Activated B cell treated with CpG ODN at 0.5 μM for 24 hours (primary cell): ENCODE results near the gene PSMC4. TPM values are rescaled to one million over a fixed set of nuclear protein-coding genes. Genes with fewer than 3 reads are reported as not detected.
"Not testable (repeated sequence)": the region's sequence is repeated elsewhere in the genome, so short reads cannot be mapped to it uniquely, and the experiment has no call there.

Source experiments
- ATAC-seq: fragments of 200-7000 bp; cut with Tn5 transposase; one replicate; pipeline ENCODE4 v1.10.0; 2021; ENCODE audit warnings: low read depth, mild to moderate bottlenecking, moderate library complexity
- CTCF ChIA-PET: fragments of 350-600 bp; sonication (Branson Sonifier 250); formaldehyde crosslinking; loops from one replicate; lab custom pipeline; 2021; ENCODE audit warnings: antibody characterized with exemption; lab: Charles Lee
- POLR2A ChIA-PET: fragments of 350-600 bp; sonication (Branson Sonifier 250); formaldehyde crosslinking; loops from one replicate; lab custom pipeline; 2021; ENCODE audit warnings: antibody characterized with exemption; lab: Charles Lee
- DNase-seq: peaks from one replicate; pipeline ENCODE4 v3.0.0; 2022
- H3K27ac Mint-ChIP-seq: one replicate; pipeline ENCODE4 v1.8.0; 2020; ENCODE audit warnings: mixed read lengths
- H3K27me3 Mint-ChIP-seq: one replicate; pipeline ENCODE4 v1.8.0; 2021; ENCODE audit warnings: mixed read lengths
- H3K36me3 Mint-ChIP-seq: one replicate; pipeline ENCODE4 v1.8.0; 2021; ENCODE audit warnings: low read depth, mixed read lengths
- H3K4me1 Mint-ChIP-seq: one replicate; pipeline ENCODE4 v1.8.0; 2021; ENCODE audit warnings: mixed read lengths
- H3K4me3 Mint-ChIP-seq: one replicate; pipeline ENCODE4 v1.8.0; 2020; ENCODE audit warnings: mild to moderate bottlenecking, mixed read lengths
- H3K9me3 Mint-ChIP-seq: one replicate; pipeline ENCODE4 v1.8.0; 2020; ENCODE audit warnings: mixed read lengths
- intact Hi-C: fragments of 100-400 bp; cut with micrococcal nuclease; formaldehyde crosslinking; loops from one replicate; pipeline ENCODE4 v1.15.1; 2024
- total RNA-seq: library from RNA; stranded (reverse); gene quantifications from 2 replicates; pipeline ENCODE4 v1.2.3, GENCODE V29; 2022
- TF ChIP-seq, protein P1 (sequence below): fragments of 200-600 bp; IDR thresholded peaks from one replicate; pipeline ENCODE4 v1.8.0; 2022; ENCODE audit warnings: antibody characterized with exemption, mild to moderate bottlenecking

PSMC4 gene
- total RNA-seq, 1 donor from 2014 or later: 115 TPM

DNA sequence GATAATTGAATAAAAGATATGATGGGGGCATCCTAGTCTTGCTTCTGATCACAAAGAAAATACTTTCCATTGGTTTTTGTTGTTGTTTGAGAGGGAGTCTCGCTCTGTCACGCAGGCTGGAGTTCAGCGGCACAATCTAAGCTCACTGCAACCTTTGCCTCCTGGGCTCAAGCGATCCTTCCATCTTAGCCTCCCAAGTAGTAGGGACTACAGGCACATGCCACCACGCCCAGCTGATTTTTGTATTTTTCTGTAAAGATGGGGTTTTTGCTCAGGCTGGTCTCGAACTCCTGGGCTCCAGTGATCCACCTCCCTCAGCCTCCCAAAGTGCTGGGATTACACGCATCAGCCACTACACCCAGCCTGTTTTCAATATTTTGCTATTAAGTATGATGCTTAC is 17.1 kb upstream of the PSMC4 start:
- peak; percentile 35 for ATAC-seq
- POLR2A ChIA-PET: interaction anchor here (0.6 to 3.5 kb wide), 15 partner anchors 8 to 1717 kb away, joined by 3 to 63 read pairs (median 4); partner anchors contain the start of genes DYRK1B, PSMC4 and ZNF546
- peaks cover 81% of the 10 kb centered on the region for H3K4me1 Mint-ChIP-seq

DNA sequence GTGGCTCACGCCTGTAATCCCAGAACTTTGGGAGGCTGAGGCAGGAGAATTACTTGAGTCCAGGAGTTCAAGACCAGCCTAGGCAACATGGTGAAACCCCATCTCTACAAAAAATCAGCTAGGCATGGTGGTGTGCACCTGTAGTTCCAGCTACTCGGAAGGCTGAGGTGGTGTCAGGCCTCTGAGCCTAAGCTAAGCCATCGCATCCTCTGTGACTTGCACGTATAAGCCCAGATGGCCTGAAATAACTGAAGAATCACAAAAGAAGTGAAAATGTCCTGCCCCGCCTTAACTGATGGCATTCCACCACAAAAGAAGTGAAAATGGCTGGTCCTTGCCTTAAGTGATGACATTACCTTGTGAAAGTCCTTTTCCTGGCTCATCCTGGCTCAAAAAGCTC is 13.1 kb upstream of the PSMC4 start:
- H3K27ac Mint-ChIP-seq, DNase-seq, H3K36me3 Mint-ChIP-seq, H3K4me3 Mint-ChIP-seq, H3K9me3 Mint-ChIP-seq, intact Hi-C loops, H3K27me3 Mint-ChIP-seq, ATAC-seq: not testable (repeated sequence)
- peaks cover 57% of the 10 kb centered on the region for H3K4me1 Mint-ChIP-seq
- POLR2A ChIA-PET: interaction anchor here (1.2 to 1.6 kb wide), 2 partner anchors 12 to 16 kb away, joined by 7 to 23 read pairs; partner anchors contain the start of gene PSMC4
- CTCF ChIA-PET: interaction anchor here (0.7 to 1.2 kb wide), 2 partner anchors 9 to 13 kb away, joined by 4 to 10 read pairs; partner anchors contain the start of gene PSMC4

More for the DNA sequence above, 17.1 kb upstream of the PSMC4 start:
- no peak for DNase-seq
- Mint-ChIP-seq H3K9me3 (peaks cover 2% of the 10 kb centered on the region), H3K36me3 (peaks cover 5% of the 10 kb centered on the region), H3K27me3 (no peaks in the 10 kb centered on the region), H3K27ac (peak overlapping the region; percentile 93), H3K4me3 (peak overlapping the region; percentile 28)
- CTCF ChIA-PET: interaction anchor here (0.7 to 1.7 kb wide), 4 partner anchors 12 to 23 kb away, joined by 4 to 39 read pairs (median 5); partner anchors contain the start of gene PSMC4
- TF ChIP-seq, protein P1, sequence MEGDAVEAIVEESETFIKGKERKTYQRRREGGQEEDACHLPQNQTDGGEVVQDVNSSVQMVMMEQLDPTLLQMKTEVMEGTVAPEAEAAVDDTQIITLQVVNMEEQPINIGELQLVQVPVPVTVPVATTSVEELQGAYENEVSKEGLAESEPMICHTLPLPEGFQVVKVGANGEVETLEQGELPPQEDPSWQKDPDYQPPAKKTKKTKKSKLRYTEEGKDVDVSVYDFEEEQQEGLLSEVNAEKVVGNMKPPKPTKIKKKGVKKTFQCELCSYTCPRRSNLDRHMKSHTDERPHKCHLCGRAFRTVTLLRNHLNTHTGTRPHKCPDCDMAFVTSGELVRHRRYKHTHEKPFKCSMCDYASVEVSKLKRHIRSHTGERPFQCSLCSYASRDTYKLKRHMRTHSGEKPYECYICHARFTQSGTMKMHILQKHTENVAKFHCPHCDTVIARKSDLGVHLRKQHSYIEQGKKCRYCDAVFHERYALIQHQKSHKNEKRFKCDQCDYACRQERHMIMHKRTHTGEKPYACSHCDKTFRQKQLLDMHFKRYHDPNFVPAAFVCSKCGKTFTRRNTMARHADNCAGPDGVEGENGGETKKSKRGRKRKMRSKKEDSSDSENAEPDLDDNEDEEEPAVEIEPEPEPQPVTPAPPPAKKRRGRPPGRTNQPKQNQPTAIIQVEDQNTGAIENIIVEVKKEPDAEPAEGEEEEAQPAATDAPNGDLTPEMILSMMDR: no peak
- intact Hi-C loops: loop anchor here (1.0 to 5.0 kb wide), 3 partner anchors 10 to 47 kb away; no protein-coding TSS in a partner anchor

DNA sequence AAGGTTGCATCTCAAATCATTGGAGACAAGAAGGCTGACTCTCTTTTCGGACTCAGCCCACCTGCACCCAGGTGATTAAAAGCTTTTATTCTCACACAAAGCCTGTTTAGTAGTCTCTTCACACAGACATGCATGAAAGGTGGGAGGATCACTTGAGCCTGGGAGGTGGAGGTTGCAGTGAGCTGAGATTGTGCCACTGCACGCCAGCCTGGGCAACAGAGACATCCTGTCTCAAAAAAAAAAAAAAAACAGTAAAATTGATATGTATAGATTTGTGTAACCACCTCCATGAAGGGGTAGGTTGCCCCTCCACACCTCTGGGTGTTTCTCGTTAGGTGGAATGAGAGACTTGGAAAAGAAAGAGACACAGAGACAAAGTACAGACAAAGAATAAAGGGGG is 12.0 kb upstream of the PSMC4 start:
- DNase-seq, intact Hi-C loops, H3K36me3 Mint-ChIP-seq, H3K9me3 Mint-ChIP-seq, CTCF ChIA-PET, H3K27me3 Mint-ChIP-seq, ATAC-seq: not testable (repeated sequence)
- Mint-ChIP-seq H3K4me1 (peaks cover 46% of the 10 kb centered on the region), H3K27ac (peak overlapping the region; percentile 43), H3K4me3 (peak overlapping the region; percentile 73)
- POLR2A ChIA-PET: interaction anchor here (0.6 to 1.1 kb wide), 5 partner anchors 12 to 485 kb away, joined by 3 to 8 read pairs (median 5); partner anchors contain the start of gene PSMC4

DNA sequence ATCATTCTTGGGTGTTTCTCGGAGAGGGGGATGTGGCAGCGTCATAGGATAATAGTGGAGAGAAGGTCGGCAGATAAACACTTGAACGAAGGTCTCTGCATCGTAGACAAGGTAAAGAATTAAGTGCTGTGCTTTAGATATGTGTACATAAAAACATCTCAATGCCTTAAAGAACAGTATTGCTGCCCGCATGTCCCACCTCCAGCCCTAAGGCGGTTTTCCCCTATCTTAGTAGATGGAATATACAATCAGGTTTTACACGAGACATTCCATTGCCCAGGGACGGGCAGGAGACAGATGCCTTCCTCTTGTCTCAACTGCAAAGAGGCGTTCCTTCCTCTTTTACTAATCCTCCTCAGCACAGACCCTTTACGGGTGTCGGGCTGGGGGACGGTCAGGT is 11.6 kb upstream of the PSMC4 start:
- POLR2A ChIA-PET: interaction anchor here (0.6 to 1.1 kb wide), 3 partner anchors 11 to 22 kb away, joined by 3 to 8 read pairs (median 5); partner anchors contain the start of gene PSMC4
- H3K9me3 Mint-ChIP-seq, H3K27me3 Mint-ChIP-seq, DNase-seq, intact Hi-C loops, CTCF ChIA-PET, ATAC-seq, H3K36me3 Mint-ChIP-seq: not testable (repeated sequence)
- Mint-ChIP-seq H3K4me3 (peak overlapping the region; percentile 73), H3K27ac (peak overlapping the region; percentile 43), H3K4me1 (peaks cover 43% of the 10 kb centered on the region)

DNA sequence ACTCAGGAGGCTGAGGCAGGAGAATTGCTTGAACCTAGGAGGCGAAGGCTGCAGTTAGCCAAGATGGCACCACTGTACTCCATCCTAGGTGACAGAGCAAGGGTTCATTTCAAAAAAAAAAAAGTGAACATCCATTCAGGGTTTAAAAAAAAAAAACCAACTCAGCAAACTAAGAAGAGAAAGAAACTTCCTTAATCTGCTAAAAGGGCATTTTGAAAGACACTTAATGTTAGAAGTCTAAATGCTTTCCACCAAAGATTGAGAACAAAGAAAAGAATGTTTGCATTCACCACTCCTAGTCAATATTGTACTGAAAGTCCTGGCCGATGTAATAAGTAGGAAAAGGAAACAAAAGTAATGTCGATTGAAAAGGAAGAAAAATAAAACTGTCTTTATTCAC is 7.1 kb upstream of the PSMC4 start:
- ChIA-PET POLR2A (interaction anchor here (0.6 to 0.7 kb wide), 2 partner anchors 22 to 26 kb away, joined by 3 to 4 read pairs; no protein-coding TSS in a partner anchor), CTCF (no interaction called here)
- Mint-ChIP-seq H3K9me3 (no peaks in the 10 kb centered on the region), H3K4me3 (no peak overlapping the region), H3K4me1 (peaks cover 18% of the 10 kb centered on the region), H3K27ac (no peak overlapping the region), H3K27me3 (no peaks in the 10 kb centered on the region), H3K36me3 (no peaks in the 10 kb centered on the region)
- intact Hi-C loops: no loop called here
- TF ChIP-seq, protein P1: no peak
- ATAC-seq (no peak), DNase-seq (no peak)

DNA sequence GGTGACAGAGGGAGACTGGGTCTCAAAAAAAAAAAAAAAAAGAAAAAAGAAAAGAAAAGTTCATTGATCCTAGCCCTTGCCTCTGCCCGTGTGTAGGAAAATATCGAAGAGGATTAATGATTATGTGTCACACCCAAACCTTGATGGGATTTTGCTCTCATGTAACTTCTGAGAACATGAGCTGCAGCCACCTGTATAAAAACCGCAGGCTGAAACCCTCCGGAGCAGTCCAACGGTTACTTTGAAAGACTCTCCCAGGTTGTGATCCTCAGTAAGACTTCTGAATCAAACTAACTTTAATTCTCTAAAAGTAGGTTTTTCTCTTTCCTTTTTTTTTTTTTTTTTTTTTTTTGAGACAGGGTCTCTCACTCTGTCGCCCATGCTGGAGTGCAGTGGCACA is 4.3 kb upstream of the PSMC4 start:
- TF ChIP-seq, protein P1: no peak
- ChIA-PET POLR2A (interaction anchor here (0.7 to 1.1 kb wide), 2 partner anchors 13 to 382 kb away, joined by 3 to 4 read pairs; partner anchors contain the start of genes C19orf47 and PLD3), CTCF (no interaction called here)
- Mint-ChIP-seq H3K36me3 (peaks cover 10% of the 10 kb centered on the region), H3K9me3 (no peaks in the 10 kb centered on the region), H3K27me3 (no peaks in the 10 kb centered on the region), H3K4me1 (peaks cover 31% of the 10 kb centered on the region), H3K27ac (no peak overlapping the region), H3K4me3 (no peak overlapping the region)
- intact Hi-C loops: no loop called here
- DNase-seq: no peak
- no peak for ATAC-seq
